Measurements from ENCODE around the gene ZG16.

DNA sequence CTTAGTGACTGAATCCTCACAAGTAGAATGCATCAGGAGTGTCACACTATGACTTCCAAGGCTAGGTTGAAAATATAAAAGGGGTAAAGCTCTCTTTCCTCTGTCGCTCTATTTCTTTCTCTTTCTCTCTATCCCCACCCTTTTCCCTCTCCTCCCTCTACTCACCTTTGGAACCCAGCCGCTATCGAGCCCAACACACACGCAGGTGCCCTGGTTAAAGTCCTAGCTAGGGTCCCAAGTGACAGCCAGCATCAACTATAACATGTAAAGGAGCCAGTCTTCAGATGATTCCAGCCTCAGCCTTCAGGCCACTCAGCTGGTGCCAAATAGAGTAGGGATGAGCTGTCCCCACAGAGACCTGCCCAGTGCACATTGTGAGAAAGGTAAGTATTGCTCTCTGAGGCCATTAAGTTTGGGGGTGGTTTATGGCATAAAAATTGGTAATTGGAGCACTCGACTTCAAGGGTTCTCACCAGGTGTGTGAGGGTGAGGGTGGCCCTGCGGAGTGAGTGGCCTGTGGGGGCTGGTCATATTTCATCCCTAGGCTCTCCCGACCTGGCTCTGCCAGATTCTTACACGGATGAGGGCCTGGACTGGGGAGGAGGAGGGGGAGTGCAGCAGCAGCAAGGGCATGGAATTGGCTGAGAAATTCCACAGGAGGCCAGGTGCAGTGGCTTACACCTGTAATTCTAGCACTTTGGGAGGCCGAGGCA lies 17.3 kb upstream of the ZG16 start:
- TF ChIP-seq MXD4 (CRISPR knock-in tag; IDR thresholded peaks at IDR 0.05; ENCODE audit: borderline replicate concordance): no peak
- TF ChIP-seq ZNF317 (CRISPR knock-in tag; IDR thresholded peaks at IDR 0.05; ENCODE audit: borderline replicate concordance, low read depth): no peak
- TF ChIP-seq ZNF121 (CRISPR knock-in tag; IDR thresholded peaks at IDR 0.05): no peak
- TF ChIP-seq, protein P1, sequence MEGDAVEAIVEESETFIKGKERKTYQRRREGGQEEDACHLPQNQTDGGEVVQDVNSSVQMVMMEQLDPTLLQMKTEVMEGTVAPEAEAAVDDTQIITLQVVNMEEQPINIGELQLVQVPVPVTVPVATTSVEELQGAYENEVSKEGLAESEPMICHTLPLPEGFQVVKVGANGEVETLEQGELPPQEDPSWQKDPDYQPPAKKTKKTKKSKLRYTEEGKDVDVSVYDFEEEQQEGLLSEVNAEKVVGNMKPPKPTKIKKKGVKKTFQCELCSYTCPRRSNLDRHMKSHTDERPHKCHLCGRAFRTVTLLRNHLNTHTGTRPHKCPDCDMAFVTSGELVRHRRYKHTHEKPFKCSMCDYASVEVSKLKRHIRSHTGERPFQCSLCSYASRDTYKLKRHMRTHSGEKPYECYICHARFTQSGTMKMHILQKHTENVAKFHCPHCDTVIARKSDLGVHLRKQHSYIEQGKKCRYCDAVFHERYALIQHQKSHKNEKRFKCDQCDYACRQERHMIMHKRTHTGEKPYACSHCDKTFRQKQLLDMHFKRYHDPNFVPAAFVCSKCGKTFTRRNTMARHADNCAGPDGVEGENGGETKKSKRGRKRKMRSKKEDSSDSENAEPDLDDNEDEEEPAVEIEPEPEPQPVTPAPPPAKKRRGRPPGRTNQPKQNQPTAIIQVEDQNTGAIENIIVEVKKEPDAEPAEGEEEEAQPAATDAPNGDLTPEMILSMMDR (IDR thresholded peaks at IDR 0.05): no peak
- TF ChIP-seq ESRRA (CRISPR knock-in tag; IDR thresholded peaks at IDR 0.05; ENCODE audit: borderline replicate concordance): no peak
- TF ChIP-seq, protein P2, sequence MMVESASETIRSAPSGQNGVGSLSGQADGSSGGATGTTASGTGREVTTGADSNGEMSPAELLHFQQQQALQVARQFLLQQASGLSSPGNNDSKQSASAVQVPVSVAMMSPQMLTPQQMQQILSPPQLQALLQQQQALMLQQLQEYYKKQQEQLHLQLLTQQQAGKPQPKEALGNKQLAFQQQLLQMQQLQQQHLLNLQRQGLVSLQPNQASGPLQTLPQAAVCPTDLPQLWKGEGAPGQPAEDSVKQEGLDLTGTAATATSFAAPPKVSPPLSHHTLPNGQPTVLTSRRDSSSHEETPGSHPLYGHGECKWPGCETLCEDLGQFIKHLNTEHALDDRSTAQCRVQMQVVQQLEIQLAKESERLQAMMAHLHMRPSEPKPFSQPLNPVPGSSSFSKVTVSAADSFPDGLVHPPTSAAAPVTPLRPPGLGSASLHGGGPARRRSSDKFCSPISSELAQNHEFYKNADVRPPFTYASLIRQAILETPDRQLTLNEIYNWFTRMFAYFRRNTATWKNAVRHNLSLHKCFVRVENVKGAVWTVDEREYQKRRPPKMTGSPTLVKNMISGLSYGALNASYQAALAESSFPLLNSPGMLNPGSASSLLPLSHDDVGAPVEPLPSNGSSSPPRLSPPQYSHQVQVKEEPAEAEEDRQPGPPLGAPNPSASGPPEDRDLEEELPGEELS (CRISPR knock-in tag; IDR thresholded peaks at IDR 0.05): no peak
- TF ChIP-seq NR3C1 (CRISPR knock-in tag; conservative IDR thresholded peaks at IDR 0.05; ENCODE audit: low read depth): no peak
- TF ChIP-seq, protein P3, sequence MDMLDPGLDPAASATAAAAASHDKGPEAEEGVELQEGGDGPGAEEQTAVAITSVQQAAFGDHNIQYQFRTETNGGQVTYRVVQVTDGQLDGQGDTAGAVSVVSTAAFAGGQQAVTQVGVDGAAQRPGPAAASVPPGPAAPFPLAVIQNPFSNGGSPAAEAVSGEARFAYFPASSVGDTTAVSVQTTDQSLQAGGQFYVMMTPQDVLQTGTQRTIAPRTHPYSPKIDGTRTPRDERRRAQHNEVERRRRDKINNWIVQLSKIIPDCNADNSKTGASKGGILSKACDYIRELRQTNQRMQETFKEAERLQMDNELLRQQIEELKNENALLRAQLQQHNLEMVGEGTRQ (CRISPR knock-in tag; IDR thresholded peaks at IDR 0.05): no peak
- TF ChIP-seq ZNF232 (CRISPR knock-in tag; IDR thresholded peaks at IDR 0.05): no peak
- no peak for TF ChIP-seq JUN (CRISPR knock-in tag; IDR thresholded peaks at IDR 0.05)
- TF ChIP-seq, protein P4, sequence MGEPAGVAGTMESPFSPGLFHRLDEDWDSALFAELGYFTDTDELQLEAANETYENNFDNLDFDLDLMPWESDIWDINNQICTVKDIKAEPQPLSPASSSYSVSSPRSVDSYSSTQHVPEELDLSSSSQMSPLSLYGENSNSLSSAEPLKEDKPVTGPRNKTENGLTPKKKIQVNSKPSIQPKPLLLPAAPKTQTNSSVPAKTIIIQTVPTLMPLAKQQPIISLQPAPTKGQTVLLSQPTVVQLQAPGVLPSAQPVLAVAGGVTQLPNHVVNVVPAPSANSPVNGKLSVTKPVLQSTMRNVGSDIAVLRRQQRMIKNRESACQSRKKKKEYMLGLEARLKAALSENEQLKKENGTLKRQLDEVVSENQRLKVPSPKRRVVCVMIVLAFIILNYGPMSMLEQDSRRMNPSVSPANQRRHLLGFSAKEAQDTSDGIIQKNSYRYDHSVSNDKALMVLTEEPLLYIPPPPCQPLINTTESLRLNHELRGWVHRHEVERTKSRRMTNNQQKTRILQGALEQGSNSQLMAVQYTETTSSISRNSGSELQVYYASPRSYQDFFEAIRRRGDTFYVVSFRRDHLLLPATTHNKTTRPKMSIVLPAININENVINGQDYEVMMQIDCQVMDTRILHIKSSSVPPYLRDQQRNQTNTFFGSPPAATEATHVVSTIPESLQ (CRISPR knock-in tag; IDR thresholded peaks at IDR 0.05): no peak

Measured in WTC11 (cell line).